ENCODE measurements around the gene CRYAB. TPM values are rescaled to one million over a fixed set of nuclear protein-coding genes. Genes with fewer than 3 reads are reported as not detected.
A peak's percentile ranks its signal among the peaks of the same experiment; 100 is the strongest.

The CRYAB gene
- total RNA-seq, 1 donor from 2014 or later = 0.45 TPM

- Mint-ChIP-seq H3K36me3 (no peaks in the 10 kb centered on the region), H3K4me3 (no peak overlapping the region), H3K4me1 (peaks cover 36% of the 10 kb centered on the region), H3K27me3 (ENCODE audit: insufficient read depth, low read depth) (peaks cover 7% of the 10 kb centered on the region), H3K9me3 (no peaks in the 10 kb centered on the region), H3K27ac (peak overlapping the region; percentile 60)
- Histone ChIP-seq H3F3A (ENCODE audit: low read depth) (peaks cover 20% of the 10 kb centered on the region), H4K20me1 (ENCODE audit: low read depth) (no peaks in the 10 kb centered on the region), H3K9me3 (ENCODE audit: low read depth) (no peaks in the 10 kb centered on the region), H3K36me3 (no peaks in the 10 kb centered on the region), H3K4me2 (no peak overlapping the region), H3K27me3 (no peaks in the 10 kb centered on the region), H3K79me2 (ENCODE audit: low read depth) (no peaks in the 10 kb centered on the region), H3K9ac (no peak overlapping the region), H2AFZ (replicated peaks) (peak overlapping the region; percentile 82), H3K4me1 (peaks cover 26% of the 10 kb centered on the region), H3K27ac (peak overlapping the region; percentile 40), H3K4me3 (no peak overlapping the region)
- no peak for DNase-seq (ENCODE audit: low spot score)
- TF ChIP-seq EZH2 (IDR thresholded peaks at IDR 0.05) = no peak
- no peak for TF ChIP-seq EZH2phosphoT487 (IDR thresholded peaks at IDR 0.05)
- TF ChIP-seq CTCF (IDR thresholded peaks at IDR 0.05) = no peak
Observed at GRCh38 chr11:111922803-111923202, 11.2 kb upstream of the CRYAB start.

GRCh38 chr11:111921541-111922230 lies 10.1 kb upstream of the CRYAB start:
- Mint-ChIP-seq H3K27ac (no peak overlapping the region), H3K27me3 (ENCODE audit: insufficient read depth, low read depth) (peaks cover 4% of the 10 kb centered on the region), H3K36me3 (no peaks in the 10 kb centered on the region), H3K9me3 (no peaks in the 10 kb centered on the region), H3K4me1 (peaks cover 30% of the 10 kb centered on the region), H3K4me3 (no peak overlapping the region)
- Histone ChIP-seq H3K4me1 (peaks cover 23% of the 10 kb centered on the region), H3K9me3 (ENCODE audit: low read depth) (no peaks in the 10 kb centered on the region), H4K20me1 (ENCODE audit: low read depth) (no peaks in the 10 kb centered on the region), H3K36me3 (no peaks in the 10 kb centered on the region), H3K4me2 (no peak overlapping the region), H3K9ac (no peak overlapping the region), H3K27me3 (no peaks in the 10 kb centered on the region), H3F3A (ENCODE audit: low read depth) (peaks cover 15% of the 10 kb centered on the region), H3K4me3 (no peak overlapping the region), H3K27ac (no peak overlapping the region), H3K79me2 (ENCODE audit: low read depth) (no peaks in the 10 kb centered on the region), H2AFZ (replicated peaks) (no peak overlapping the region)
- DNase-seq (ENCODE audit: low spot score) = no peak
- no peak for TF ChIP-seq CTCF (IDR thresholded peaks at IDR 0.05)
- TF ChIP-seq EZH2phosphoT487 (IDR thresholded peaks at IDR 0.05) = no peak
- TF ChIP-seq EZH2 (IDR thresholded peaks at IDR 0.05) = no peak

- Mint-ChIP-seq H3K4me1 (peaks cover 24% of the 10 kb centered on the region), H3K27ac (no peak overlapping the region), H3K27me3 (ENCODE audit: insufficient read depth, low read depth) (peaks cover 4% of the 10 kb centered on the region), H3K9me3 (no peaks in the 10 kb centered on the region), H3K36me3 (no peaks in the 10 kb centered on the region), H3K4me3 (no peak overlapping the region)
- Histone ChIP-seq H3K36me3 (no peaks in the 10 kb centered on the region), H3K79me2 (ENCODE audit: low read depth) (no peaks in the 10 kb centered on the region), H3F3A (ENCODE audit: low read depth) (peaks cover 7% of the 10 kb centered on the region), H2AFZ (replicated peaks) (no peak overlapping the region), H3K4me2 (no peak overlapping the region), H3K4me1 (peaks cover 17% of the 10 kb centered on the region), H3K27me3 (no peaks in the 10 kb centered on the region), H3K27ac (no peak overlapping the region), H3K9ac (no peak overlapping the region), H3K4me3 (no peak overlapping the region), H4K20me1 (ENCODE audit: low read depth) (no peaks in the 10 kb centered on the region), H3K9me3 (ENCODE audit: low read depth) (no peaks in the 10 kb centered on the region)
- TF ChIP-seq CTCF (IDR thresholded peaks at IDR 0.05) (no peak), EZH2 (IDR thresholded peaks at IDR 0.05) (no peak), EZH2phosphoT487 (IDR thresholded peaks at IDR 0.05) (no peak)
- DNase-seq (ENCODE audit: low spot score) = no peak
Observed at GRCh38 chr11:111920908-111921307, 9.3 kb upstream of the CRYAB start.
